ENCODE results near the gene GRWD1.

Gene GRWD1

GRCh38 chr19:48400018-48400742 lies 45.6 kb upstream of the GRWD1 start:
- no peak for TF ChIP-seq CTCF (conservative IDR thresholded peaks at IDR 0.05; ENCODE audit: low read length)
- peak; percentile 82 for DNase-seq (ENCODE audit: low read depth)
- peak overlapping the region; percentile 52 for H3K4me3 ChIP-seq (ENCODE audit: low read length)

- H3K4me3 ChIP-seq (ENCODE audit: low read length) = no peak overlapping the region
- no peak for TF ChIP-seq CTCF (conservative IDR thresholded peaks at IDR 0.05; ENCODE audit: low read length)
- no peak for DNase-seq (ENCODE audit: low read depth)
These were observed 44.5 kb upstream of the GRWD1 start for GRCh38 chr19:48401287-48401686.

GRCh38 chr19:48403606-48404005 lies 42.2 kb upstream of the GRWD1 start:
- peak; percentile 55 for DNase-seq (ENCODE audit: low read depth)
- no peak for TF ChIP-seq CTCF (conservative IDR thresholded peaks at IDR 0.05; ENCODE audit: low read length)
- H3K4me3 ChIP-seq (ENCODE audit: low read length) = no peak overlapping the region

- H3K4me3 ChIP-seq (ENCODE audit: low read length) = no peak overlapping the region
- no peak for DNase-seq (ENCODE audit: low read depth)
- no peak for TF ChIP-seq CTCF (conservative IDR thresholded peaks at IDR 0.05; ENCODE audit: low read length)
These were observed 40.6 kb upstream of the GRWD1 start for GRCh38 chr19:48405010-48405659.

- H3K4me3 ChIP-seq (ENCODE audit: low read length) = no peak overlapping the region
- no peak for DNase-seq (ENCODE audit: low read depth)
- TF ChIP-seq CTCF (conservative IDR thresholded peaks at IDR 0.05; ENCODE audit: low read length) = no peak
These were observed 39.9 kb upstream of the GRWD1 start for GRCh38 chr19:48405850-48406249.

- peak; percentile 54 for DNase-seq (ENCODE audit: low read depth)
- no peak for TF ChIP-seq CTCF (conservative IDR thresholded peaks at IDR 0.05; ENCODE audit: low read length)
- no peak overlapping the region for H3K4me3 ChIP-seq (ENCODE audit: low read length)
These were observed 31.8 kb upstream of the GRWD1 start for GRCh38 chr19:48413879-48414587.
